Measurements from ENCODE around the gene RAP2B.
A peak's percentile ranks its signal among the peaks of the same experiment; 100 is the strongest.

The RAP2B gene

GRCh38 chr3:153160451-153161137 is 1.4 kb upstream of the RAP2B start:
- DNase-seq (ENCODE audit: low spot score), result peak; percentile 86

GRCh38 chr3:153161138-153161713 is 800 bp upstream of the RAP2B start:
- peak; percentile 100 for DNase-seq (ENCODE audit: low spot score)

- DNase-seq (ENCODE audit: low spot score), result peak; percentile 53
Measured at GRCh38 chr3:153162513-153163392, 727 bp downstream of the RAP2B start.

GRCh38 chr3:153163393-153163724 is 1.3 kb downstream of the RAP2B start:
- peak; percentile 60 for DNase-seq (ENCODE audit: low spot score)

- peak; percentile 37 for DNase-seq (ENCODE audit: low spot score)
Measured at GRCh38 chr3:153163756-153164550, 1.9 kb downstream of the RAP2B start.

- DNase-seq (ENCODE audit: low spot score), result no peak
Measured at GRCh38 chr3:153165261-153165681, 3.2 kb downstream of the RAP2B start.

- no peak for DNase-seq (ENCODE audit: low spot score)
Measured at GRCh38 chr3:153166206-153166605, 4.2 kb downstream of the RAP2B start.

- no peak for DNase-seq (ENCODE audit: low spot score)
Measured at GRCh38 chr3:153166796-153167195, 4.8 kb downstream of the RAP2B start.

GRCh38 chr3:153169793-153170383 is 7.9 kb downstream of the RAP2B start:
- no peak for DNase-seq (ENCODE audit: low spot score)

GRCh38 chr3:153171256-153171655 is 9.2 kb downstream of the RAP2B start:
- no peak for DNase-seq (ENCODE audit: low spot score)

- no peak for DNase-seq (ENCODE audit: low spot score)
Measured at GRCh38 chr3:153171918-153172317, 9.9 kb downstream of the RAP2B start.

- DNase-seq (ENCODE audit: low spot score), result no peak
Measured at GRCh38 chr3:153172796-153173757, 11.1 kb downstream of the RAP2B start.

- DNase-seq (ENCODE audit: low spot score), result no peak
Measured at GRCh38 chr3:153173758-153174516, 11.9 kb downstream of the RAP2B start.

- no peak for DNase-seq (ENCODE audit: low spot score)
Measured at GRCh38 chr3:153176197-153176596, 14.2 kb downstream of the RAP2B start.

GRCh38 chr3:153180860-153181372 is 18.9 kb downstream of the RAP2B start:
- DNase-seq (ENCODE audit: low spot score), result no peak

GRCh38 chr3:153182501-153183293 is 20.7 kb downstream of the RAP2B start:
- DNase-seq (ENCODE audit: low spot score), result no peak

- no peak for DNase-seq (ENCODE audit: low spot score)
Measured at GRCh38 chr3:153190923-153191322, 28.9 kb downstream of the RAP2B start.

- no peak for DNase-seq (ENCODE audit: low spot score)
Measured at GRCh38 chr3:153192327-153192726, 30.3 kb downstream of the RAP2B start.

All from SW480 (cell line).